Measurements from ENCODE around the gene KIF26A. TPM values are rescaled to one million over a fixed set of nuclear protein-coding genes. Genes with fewer than 3 reads are reported as not detected.

The KIF26A gene
- total RNA-seq, 1 experiment from 2014 or later = 68.2 TPM

GRCh38 chr14:104216457-104216856 lies 78.1 kb downstream of the KIF26A start:
- Histone ChIP-seq H3K4me3 (no peak overlapping the region), H3K4me1 (peaks cover 34% of the 10 kb centered on the region), H3K27me3 (no peaks in the 10 kb centered on the region), H3K36me3 (no peaks in the 10 kb centered on the region), H3K9me3 (replicated peaks) (no peaks in the 10 kb centered on the region), H3K27ac (no peak overlapping the region)
- no peak for DNase-seq

GRCh38 chr14:104217486-104218360 lies 79.3 kb downstream of the KIF26A start:
- Histone ChIP-seq H3K27me3 (no peaks in the 10 kb centered on the region), H3K9me3 (replicated peaks) (no peaks in the 10 kb centered on the region), H3K27ac (no peak overlapping the region), H3K36me3 (no peaks in the 10 kb centered on the region), H3K4me1 (peaks cover 47% of the 10 kb centered on the region), H3K4me3 (no peak overlapping the region)
- DNase-seq = no peak

- H3K9me3 ChIP-seq (replicated peaks) = no peaks in the 10 kb centered on the region
Measured at GRCh38 chr14:104218361-104219180, 80.2 kb downstream of the KIF26A start.

GRCh38 chr14:104219731-104220214 lies 81.4 kb downstream of the KIF26A start:
- Histone ChIP-seq H3K27me3 (no peaks in the 10 kb centered on the region), H3K4me1 (peaks cover 57% of the 10 kb centered on the region), H3K36me3 (no peaks in the 10 kb centered on the region), H3K27ac (peak overlapping the region; percentile 97), H3K9me3 (replicated peaks) (no peaks in the 10 kb centered on the region), H3K4me3 (peak overlapping the region; percentile 35)
- no peak for DNase-seq

More at GRCh38 chr14:104218361-104219180, 80.2 kb downstream of the KIF26A start:
- Histone ChIP-seq H3K27me3 (no peaks in the 10 kb centered on the region), H3K27ac (no peak overlapping the region), H3K4me1 (peaks cover 51% of the 10 kb centered on the region), H3K4me3 (no peak overlapping the region), H3K36me3 (no peaks in the 10 kb centered on the region)
- peak in 1 of 2 experiments; percentile 55 for DNase-seq

- Histone ChIP-seq H3K27ac (peak overlapping the region; percentile 97), H3K4me3 (peak overlapping the region; percentile 35), H3K4me1 (peaks cover 58% of the 10 kb centered on the region), H3K27me3 (no peaks in the 10 kb centered on the region), H3K36me3 (no peaks in the 10 kb centered on the region), H3K9me3 (replicated peaks) (no peaks in the 10 kb centered on the region)
- DNase-seq = peak; percentile 95 to 98
Measured at GRCh38 chr14:104220215-104221070, 82.1 kb downstream of the KIF26A start.

GRCh38 chr14:104221071-104221625 lies 82.8 kb downstream of the KIF26A start:
- peaks cover under 1% of the 10 kb centered on the region; the same call in 1 of the 2 replicates for H3K36me3 ChIP-seq
- peaks cover 58% of the 10 kb centered on the region for H3K4me1 ChIP-seq
- no peaks in the 10 kb centered on the region for H3K9me3 ChIP-seq (replicated peaks)
- peak overlapping the region; percentile 97 for H3K27ac ChIP-seq
- no peaks in the 10 kb centered on the region for H3K27me3 ChIP-seq
- H3K4me3 ChIP-seq = peak overlapping the region; percentile 35
- DNase-seq = peak; percentile 72 to 75

GRCh38 chr14:104221636-104222369 lies 83.4 kb downstream of the KIF26A start:
- peak overlapping the region; percentile 35 for H3K4me3 ChIP-seq
- H3K27me3 ChIP-seq = no peaks in the 10 kb centered on the region
- DNase-seq = peak; percentile 73 to 78
- peak overlapping the region; percentile 97 for H3K27ac ChIP-seq
- H3K36me3 ChIP-seq = peaks cover 6% of the 10 kb centered on the region; the same call in 1 of the 2 replicates
- H3K9me3 ChIP-seq (replicated peaks) = no peaks in the 10 kb centered on the region
- peaks cover 58% of the 10 kb centered on the region for H3K4me1 ChIP-seq

GRCh38 chr14:104222396-104223036 lies 84.1 kb downstream of the KIF26A start:
- 0 out of 2 replicates have a peak, but pooled peaks cover 2% of the 10 kb centered on the region for H3K9me3 ChIP-seq (replicated peaks)
- H3K4me1 ChIP-seq = peaks cover 58% of the 10 kb centered on the region

GRCh38 chr14:104223101-104224041 lies 85.0 kb downstream of the KIF26A start:
- no peaks in the 10 kb centered on the region for H3K27me3 ChIP-seq
- 0 out of 2 replicates have a peak, but pooled peaks cover 3% of the 10 kb centered on the region for H3K9me3 ChIP-seq (replicated peaks)
- peak; percentile 100 for DNase-seq
- H3K4me1 ChIP-seq = peaks cover 51% of the 10 kb centered on the region
- H3K36me3 ChIP-seq = peaks cover 10% of the 10 kb centered on the region; the same call in 1 of the 2 replicates
- peak overlapping the region; percentile 97 for H3K27ac ChIP-seq
- peak overlapping the region; percentile 70 for H3K4me3 ChIP-seq

More at GRCh38 chr14:104222396-104223036, 84.1 kb downstream of the KIF26A start:
- Histone ChIP-seq H3K27ac (peak overlapping the region; percentile 97), H3K36me3 (peaks cover 7% of the 10 kb centered on the region; the same call in 1 of the 2 replicates), H3K27me3 (no peaks in the 10 kb centered on the region), H3K4me3 (peak overlapping the region; percentile 70)
- peak in 1 of 2 experiments; percentile 26 for DNase-seq

GRCh38 chr14:104224131-104224505 lies 85.7 kb downstream of the KIF26A start:
- peak; percentile 79 to 84 for DNase-seq
- Histone ChIP-seq H3K27me3 (no peaks in the 10 kb centered on the region), H3K4me3 (peak overlapping the region; percentile 70), H3K27ac (peak overlapping the region; percentile 97), H3K4me1 (peaks cover 44% of the 10 kb centered on the region), H3K36me3 (peaks cover 10% of the 10 kb centered on the region; the same call in 1 of the 2 replicates), H3K9me3 (replicated peaks) (0 out of 2 replicates have a peak, but pooled peaks cover 3% of the 10 kb centered on the region)

- H3K4me3 ChIP-seq = peak overlapping the region; percentile 70
- H3K36me3 ChIP-seq = peaks cover 10% of the 10 kb centered on the region; the same call in 1 of the 2 replicates
- peak; percentile 87 to 91 for DNase-seq
- 0 out of 2 replicates have a peak, but pooled peaks cover 3% of the 10 kb centered on the region for H3K9me3 ChIP-seq (replicated peaks)
- no peaks in the 10 kb centered on the region for H3K27me3 ChIP-seq
- H3K27ac ChIP-seq = peak overlapping the region; percentile 97
- H3K4me1 ChIP-seq = peaks cover 42% of the 10 kb centered on the region
Measured at GRCh38 chr14:104224506-104225277, 86.3 kb downstream of the KIF26A start.

Measured in SJCRH30 (cell line).